Measurements from ENCODE around the gene ZNF536.

GRCh38 chr19:30487178-30487577 lies 115.0 kb downstream of the ZNF536 start:
- no peak for TF ChIP-seq EZH2 (optimal IDR thresholded peaks at IDR 0.05; ENCODE audit: low read depth, low read length)
- TF ChIP-seq CTCF (IDR thresholded peaks at IDR 0.05; ENCODE audit: low read length) = no peak
